Hair follicular keratinocyte (primary cell): ENCODE measurements around the gene CLEC17A. TPM values are rescaled to one million over a fixed set of nuclear protein-coding genes. Genes with fewer than 3 reads are reported as not detected.

ENCODE experiments used
- total RNA-seq: library from RNA; depleted of rRNA; stranded (reverse); fragments of >200 nt; gene quantifications from 2 replicates; pipeline ENCODE4 v1.2.3, GENCODE V29; 2015

CLEC17A gene
- total RNA-seq, result not detected in 2 replicates

GRCh38 chr19:14582894-14583340, at the start of gene CLEC17A:
TSS of gene CLEC17A (plus strand) at chr19:14583084. CDS start at chr19:14583161, 77 bp downstream.

GRCh38 chr19:14571695-14572490, 11.0 kb upstream of the CLEC17A start, which contains the start of gene NDUFB7:
TSS of gene NDUFB7 (minus strand) at chr19:14572066. CDS start at chr19:14572000, 66 bp downstream.

Other genes starting within 250 kb of the CLEC17A start
- gene ADGRE5, start 201.6 kb upstream of the CLEC17A start, total RNA-seq, result 2.7 and 8.9 TPM in 2 replicates
- 103 and 202 TPM in 2 replicates for gene DDX39A, start 163.7 kb upstream of the CLEC17A start, total RNA-seq
- gene PKN1, start 149.8 kb upstream of the CLEC17A start, total RNA-seq, result 5.6 and 6.9 TPM in 2 replicates
- 0.78 TPM in 1 of 2 replicates, not detected in the other for gene PTGER1, start 107.7 kb upstream of the CLEC17A start, total RNA-seq
- 179 and 181 TPM in 2 replicates for gene GIPC1, start 87.0 kb upstream of the CLEC17A start, total RNA-seq
- 100 and 107 TPM in 2 replicates for gene DNAJB1, start 64.7 kb upstream of the CLEC17A start, total RNA-seq
- gene TECR, start 53.5 kb upstream of the CLEC17A start, total RNA-seq, result 80.6 and 98.3 TPM in 2 replicates
- 371 and 397 TPM in 2 replicates for gene NDUFB7, start 11.0 kb upstream of the CLEC17A start, total RNA-seq
- not detected in 2 replicates for gene ADGRE3, start 91.8 kb downstream of the CLEC17A start, total RNA-seq
- 3.2 and 5.1 TPM in 2 replicates for gene ZNF333, start 107.0 kb downstream of the CLEC17A start, total RNA-seq
- 2.2 and 2.5 TPM in 2 replicates for gene ADGRE2, start 195.5 kb downstream of the CLEC17A start, total RNA-seq